Measurements from ENCODE around the gene LMBRD1. TPM values are rescaled to one million over a fixed set of nuclear protein-coding genes. Genes with fewer than 3 reads are reported as not detected.

The LMBRD1 gene
- total RNA-seq, 3 donors from 2014 or later = 53.4 to 88.7 (median 75.7) TPM

GRCh38 chr6:69763763-69764162 lies 33.0 kb downstream of the LMBRD1 start:
- no peak for DNase-seq (ENCODE audit: low spot score in 2 of 2)
- intact Hi-C loops (cut with DNase I; ENCODE audit: low total_unique reads) = no loop called here
- TF ChIP-seq CTCF (IDR thresholded peaks at IDR 0.05) = no peak
- Histone ChIP-seq H3K9me3 (no peaks in the 10 kb centered on the region), H3K27me3 (no peaks in the 10 kb centered on the region), H3K27ac (no peak overlapping the region), H3K36me3 (no peaks in the 10 kb centered on the region), H3K4me1 (no peaks in the 10 kb centered on the region), H3K4me3 (no peak overlapping the region)

GRCh38 chr6:69761853-69762252 lies 35.0 kb downstream of the LMBRD1 start:
- intact Hi-C loops (cut with DNase I; ENCODE audit: low total_unique reads) = no loop called here
- no peaks in the 10 kb centered on the region for H3K4me1 ChIP-seq
- H3K27me3 ChIP-seq = no peaks in the 10 kb centered on the region
- no peak for DNase-seq (ENCODE audit: low spot score in 2 of 2)
- no peaks in the 10 kb centered on the region for H3K9me3 ChIP-seq
- TF ChIP-seq POLR2A (IDR thresholded peaks at IDR 0.05) = no peak
- no peak for TF ChIP-seq POLR2AphosphoS5 (IDR thresholded peaks at IDR 0.05)
- no peak for TF ChIP-seq CTCF (IDR thresholded peaks at IDR 0.05)
- no peak overlapping the region for H3K27ac ChIP-seq
- H3K36me3 ChIP-seq = no peaks in the 10 kb centered on the region
- H3K4me3 ChIP-seq = no peak overlapping the region

GRCh38 chr6:69758214-69758613 lies 38.6 kb downstream of the LMBRD1 start:
- no peak overlapping the region for H3K27ac ChIP-seq
- intact Hi-C loops (cut with DNase I; ENCODE audit: low total_unique reads) = no loop called here
- no peak for TF ChIP-seq POLR2AphosphoS5 (IDR thresholded peaks at IDR 0.05)
- TF ChIP-seq POLR2A (IDR thresholded peaks at IDR 0.05) = no peak
- TF ChIP-seq CTCF (IDR thresholded peaks at IDR 0.05) = no peak

GRCh38 chr6:69756907-69757306 lies 39.9 kb downstream of the LMBRD1 start:
- Histone ChIP-seq H3K9me3 (peaks cover 0 to 8% of the 10 kb centered on the region in 2 donors), H3K27ac (no peak overlapping the region), H3K4me1 (no peaks in the 10 kb centered on the region), H3K27me3 (no peaks in the 10 kb centered on the region), H3K36me3 (no peaks in the 10 kb centered on the region), H3K4me3 (no peak overlapping the region)
- TF ChIP-seq CTCF (IDR thresholded peaks at IDR 0.05) = no peak
- no peak for TF ChIP-seq POLR2AphosphoS5 (IDR thresholded peaks at IDR 0.05)
- no peak for TF ChIP-seq POLR2A (IDR thresholded peaks at IDR 0.05)
- DNase-seq (ENCODE audit: low spot score in 2 of 2) = no peak
- intact Hi-C loops (cut with DNase I; ENCODE audit: low total_unique reads) = no loop called here

More at GRCh38 chr6:69758214-69758613, 38.6 kb downstream of the LMBRD1 start:
- no peaks in the 10 kb centered on the region for H3K36me3 ChIP-seq
- DNase-seq (ENCODE audit: low spot score in 2 of 2) = no peak
- H3K27me3 ChIP-seq = no peaks in the 10 kb centered on the region
- H3K9me3 ChIP-seq = peaks cover 0 to 8% of the 10 kb centered on the region in 2 donors
- no peak overlapping the region for H3K4me3 ChIP-seq
- H3K4me1 ChIP-seq = no peaks in the 10 kb centered on the region

DNA sequence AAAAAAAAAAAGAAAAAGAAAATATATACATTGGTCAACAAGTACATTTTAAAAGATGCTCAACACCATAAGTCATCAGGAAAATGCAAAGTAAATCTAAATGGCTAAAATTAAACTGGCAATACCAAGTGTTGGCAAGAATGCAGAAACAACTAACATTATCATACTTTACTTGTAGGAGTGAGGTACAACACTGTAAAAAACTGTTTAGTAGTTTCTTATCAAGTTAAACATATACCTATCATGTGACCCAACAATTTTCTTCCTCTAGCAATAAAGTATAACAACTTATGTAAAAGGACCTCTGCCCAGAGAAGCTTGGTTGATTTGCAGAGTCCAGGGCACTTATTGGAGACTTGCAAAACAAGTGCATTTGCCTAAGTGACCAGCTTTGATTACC lies 40.4 kb downstream of the LMBRD1 start:
- DNase-seq (ENCODE audit: low spot score in 2 of 2) = no peak
- H3K36me3 ChIP-seq = no peaks in the 10 kb centered on the region
- intact Hi-C loops (cut with DNase I; ENCODE audit: low total_unique reads) = no loop called here
- peaks cover 0 to 8% of the 10 kb centered on the region in 2 donors for H3K9me3 ChIP-seq
- no peak overlapping the region for H3K27ac ChIP-seq
- no peak overlapping the region for H3K4me3 ChIP-seq
- no peaks in the 10 kb centered on the region for H3K4me1 ChIP-seq
- no peaks in the 10 kb centered on the region for H3K27me3 ChIP-seq
- TF ChIP-seq POLR2AphosphoS5 (IDR thresholded peaks at IDR 0.05) (no peak), CTCF (IDR thresholded peaks at IDR 0.05) (no peak), POLR2A (IDR thresholded peaks at IDR 0.05) (no peak)
